Left hindlimb (tissue), 1 donor: Measurements from ENCODE around the gene MS4A4A.

ENCODE experiments used
- DNase-seq: peaks from one replicate; pipeline ENCODE4 v3.0.0-alpha.2; 2018

MS4A4A gene

DNA sequence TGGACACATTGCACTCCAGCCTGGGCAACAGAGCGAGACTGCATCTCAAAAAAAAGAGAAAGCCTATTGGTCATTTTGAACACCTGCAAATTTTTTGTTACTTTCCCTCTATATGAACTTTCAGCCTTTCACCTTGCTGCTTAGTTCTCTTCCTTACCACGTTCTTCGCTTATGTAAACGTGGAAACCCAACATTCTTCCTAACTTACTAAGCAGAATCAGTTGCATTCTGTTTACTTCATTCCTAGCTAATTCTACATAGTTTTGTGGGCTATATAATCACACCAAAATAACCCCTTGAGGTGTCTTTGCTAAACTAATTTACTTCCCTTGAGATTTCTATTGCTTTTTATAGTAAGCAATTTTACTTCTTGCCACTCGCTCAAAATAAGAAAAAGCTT lies 23.2 kb downstream of the MS4A4A start:
- DNase-seq, result no peak

DNA sequence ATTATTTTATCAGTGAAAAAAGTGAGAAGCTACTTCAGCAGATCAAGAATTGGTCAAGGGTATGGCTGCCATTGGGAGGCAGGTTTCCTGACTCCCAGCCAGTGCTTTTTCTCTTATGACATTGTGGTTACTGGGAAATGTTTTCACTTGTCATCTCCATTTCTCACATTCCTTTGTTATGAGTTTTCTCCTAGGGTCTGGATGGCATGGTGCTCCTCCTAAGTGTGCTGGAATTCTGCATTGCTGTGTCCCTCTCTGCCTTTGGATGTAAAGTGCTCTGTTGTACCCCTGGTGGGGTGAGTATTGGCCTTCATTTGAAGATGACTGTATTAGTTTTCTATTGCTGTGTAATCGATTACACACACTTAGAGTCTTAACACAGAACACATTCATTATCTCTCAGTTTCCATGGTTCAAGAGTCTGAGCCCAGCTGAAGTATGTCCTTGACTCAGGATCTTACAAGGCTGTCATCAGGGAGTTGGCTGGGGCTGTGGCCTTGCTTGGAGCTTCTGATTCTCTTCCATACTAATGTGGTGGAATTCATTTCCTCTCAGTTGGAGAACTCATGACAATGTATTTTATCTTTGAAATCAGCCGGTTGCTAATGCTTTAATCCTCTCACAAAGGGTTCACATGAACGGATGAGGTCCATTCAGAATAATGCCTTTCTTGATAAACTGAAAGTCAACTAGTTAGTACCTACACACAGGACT lies 25.6 kb downstream of the MS4A4A start:
- DNase-seq, result no peak

DNA sequence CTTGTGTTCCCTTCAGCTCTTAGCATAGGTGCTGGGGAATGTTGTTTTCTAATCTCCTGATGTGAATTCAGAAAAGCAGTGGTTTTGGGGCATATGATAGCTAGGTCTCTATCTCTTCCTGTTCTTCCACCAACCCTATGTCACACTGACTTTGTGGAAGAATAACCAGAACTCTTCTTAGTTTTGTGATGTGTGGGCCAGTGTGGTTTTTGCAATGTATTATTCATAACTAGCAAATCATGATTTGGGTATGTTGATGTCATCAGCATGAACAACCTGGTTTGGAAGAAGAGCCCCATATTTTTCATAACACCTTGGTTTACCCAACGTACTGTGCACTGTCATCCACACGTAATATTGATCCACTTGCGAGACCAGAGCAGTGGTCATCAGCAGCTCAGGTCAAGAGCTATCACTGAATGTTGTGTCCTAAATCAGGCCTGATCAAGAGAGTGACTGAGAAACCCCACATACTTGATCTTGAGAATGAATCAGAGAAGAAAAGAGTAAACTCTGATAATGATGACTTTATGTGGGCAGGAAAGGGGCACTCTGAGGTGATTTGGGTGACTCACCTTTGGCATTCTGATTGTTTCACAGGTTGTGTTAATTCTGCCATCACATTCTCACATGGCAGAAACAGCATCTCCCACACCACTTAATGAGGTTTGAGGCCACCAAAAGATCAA lies 27.2 kb downstream of the MS4A4A start:
- no peak for DNase-seq

- DNase-seq, result no peak
These were observed 30.0 kb downstream of the MS4A4A start for GRCh38 chr11:60310407-60310998.

- DNase-seq, result no peak
These were observed 34.3 kb downstream of the MS4A4A start for GRCh38 chr11:60314635-60315321.

DNA sequence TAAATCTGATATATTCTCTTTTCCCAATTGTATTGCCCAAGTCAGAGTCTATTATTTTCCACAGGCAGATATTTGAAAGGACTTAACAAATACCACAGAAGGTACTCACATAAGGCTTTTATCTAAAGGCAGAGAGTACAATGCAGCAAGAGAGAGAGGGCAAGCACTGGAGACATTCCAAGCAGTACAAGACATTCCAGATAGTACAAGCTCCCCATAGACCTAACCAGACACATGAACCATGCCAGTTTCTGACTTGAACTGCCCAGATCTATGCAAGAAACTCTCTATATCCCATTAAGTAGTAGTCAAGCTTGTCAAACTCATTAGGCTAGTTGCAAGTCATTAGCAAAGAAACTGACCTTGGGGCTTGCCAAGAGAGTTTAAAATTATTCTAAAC lies 35.4 kb downstream of the MS4A4A start:
- no peak for DNase-seq

DNA sequence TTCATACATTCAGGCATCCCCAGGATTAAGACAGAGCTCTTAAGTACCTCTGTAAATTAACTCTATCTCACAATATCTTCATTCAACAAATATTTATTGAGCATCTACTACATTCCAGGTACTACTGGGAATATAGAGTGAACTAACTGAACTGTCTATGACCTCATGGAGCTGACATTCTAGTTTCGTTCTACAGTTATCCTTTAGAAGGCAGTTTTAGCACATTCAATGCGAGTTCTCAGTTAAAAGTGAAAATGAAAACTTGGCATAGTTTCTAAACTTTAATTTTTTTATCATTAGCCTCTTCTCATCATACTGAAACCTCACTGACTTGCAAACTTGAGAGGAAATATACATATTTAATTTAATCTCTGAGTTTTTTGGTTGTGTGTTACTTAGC lies 35.9 kb downstream of the MS4A4A start:
- no peak for DNase-seq

DNA sequence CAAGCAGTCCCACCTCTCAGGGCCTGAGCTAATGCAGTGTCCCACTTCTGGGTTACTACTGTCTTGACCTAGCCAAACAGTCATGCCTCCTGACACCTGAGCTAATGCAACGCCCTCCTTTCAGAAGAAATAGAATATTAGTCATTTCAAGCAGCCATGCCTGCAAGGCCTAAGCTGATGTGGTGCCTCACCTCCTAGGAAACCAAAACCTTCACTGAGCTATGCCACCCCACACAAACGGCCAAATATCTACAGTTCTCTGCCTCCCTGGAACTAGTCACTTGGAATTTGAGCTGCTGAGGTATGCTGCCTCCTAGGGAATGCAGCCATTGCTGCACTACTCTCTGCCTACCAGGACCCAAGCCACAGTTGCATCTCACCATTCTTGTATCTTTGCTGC lies 38.3 kb downstream of the MS4A4A start:
- no peak for DNase-seq

- no peak for DNase-seq
These were observed 40.6 kb downstream of the MS4A4A start for GRCh38 chr11:60321051-60321450.

GRCh38 chr11:60326955-60327354 lies 46.5 kb downstream of the MS4A4A start, which contains the start of gene MS4A6E:
TSS of gene MS4A6E (plus strand) at chr11:60327255. CDS start at chr11:60334896, 7,641 bp downstream.
- no peak for DNase-seq

GRCh38 chr11:60328460-60328859 lies 48.0 kb downstream of the MS4A4A start:
- DNase-seq, result no peak

DNA sequence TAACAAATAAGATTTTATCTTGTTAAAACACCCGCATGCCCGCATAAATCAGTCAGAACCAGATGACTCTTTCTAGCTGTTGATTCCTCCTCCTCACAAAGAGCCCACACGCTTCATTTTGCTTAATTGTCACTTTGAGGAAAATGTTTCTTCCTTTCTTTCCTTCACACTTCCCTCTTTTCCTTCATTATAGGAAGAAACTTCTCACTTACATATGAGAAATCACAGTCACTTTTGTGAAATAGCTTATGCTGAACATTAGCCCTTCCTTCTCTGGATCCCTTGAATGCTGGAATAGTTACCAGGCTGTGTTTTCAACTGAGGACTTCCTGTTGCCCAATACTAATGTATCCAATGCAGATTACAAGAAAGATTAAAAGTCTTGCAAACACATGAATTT lies 52.4 kb downstream of the MS4A4A start:
- no peak for DNase-seq

DNA sequence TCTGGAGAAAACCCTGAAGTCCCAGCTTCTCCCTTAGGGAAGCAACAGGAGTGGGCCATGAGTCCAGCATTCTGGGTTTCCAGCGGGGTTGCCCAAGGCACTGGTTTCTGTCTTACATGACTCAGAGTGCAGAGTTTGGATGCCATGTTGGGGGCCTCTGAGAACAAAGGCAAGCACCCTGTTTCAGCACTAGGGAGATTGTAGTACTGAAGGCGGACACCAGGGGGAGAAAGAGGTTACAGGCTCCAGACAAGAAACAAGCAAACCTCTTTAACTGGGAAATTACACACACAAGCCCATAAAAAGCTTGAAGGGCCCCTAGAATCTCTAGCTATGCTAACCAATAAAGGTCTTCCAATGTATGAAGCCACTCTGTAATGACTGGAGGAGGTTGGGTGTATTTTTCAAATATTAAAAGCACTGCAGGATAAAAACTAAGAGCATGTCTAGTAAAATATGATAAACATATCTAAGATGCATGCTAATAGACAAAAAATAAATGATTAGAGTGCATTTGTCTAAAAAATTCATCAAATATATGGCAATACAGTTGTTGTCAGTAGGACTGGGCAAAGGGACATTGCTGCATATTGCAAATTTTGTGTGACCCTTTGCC lies 53.6 kb downstream of the MS4A4A start:
- peak; percentile 43 for DNase-seq

DNA sequence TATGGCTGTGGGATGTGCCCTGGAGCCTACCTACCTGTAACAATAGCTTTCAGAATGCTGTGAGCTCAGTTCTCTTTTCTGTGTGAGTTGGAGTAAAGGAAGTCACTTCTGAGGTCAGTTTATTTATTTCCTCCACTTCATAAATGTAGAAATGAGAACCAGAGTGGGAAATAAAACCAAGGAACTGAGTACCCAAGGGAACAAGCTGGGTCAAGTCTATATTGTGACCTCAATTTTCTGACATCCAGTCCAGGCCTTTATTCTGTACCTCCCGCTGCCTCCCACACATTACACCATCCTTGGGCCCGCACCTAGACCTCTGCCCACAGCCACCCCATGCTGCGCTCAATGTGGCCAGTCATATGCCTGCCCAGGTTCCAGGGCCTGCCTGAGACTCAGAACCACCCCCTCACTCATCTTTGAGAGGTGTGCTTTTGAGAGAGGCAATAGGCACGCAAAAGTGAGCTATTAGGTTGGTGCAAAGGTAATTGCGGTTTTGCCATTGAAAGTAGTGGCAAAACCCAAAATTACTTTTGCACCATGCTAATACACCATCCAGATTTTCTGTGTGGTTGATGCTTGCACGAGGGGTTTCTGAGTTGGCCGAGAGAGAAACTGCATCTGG lies 56.4 kb downstream of the MS4A4A start:
- no peak for DNase-seq

- DNase-seq, result no peak
These were observed 57.6 kb downstream of the MS4A4A start for GRCh38 chr11:60338053-60338452.

DNA sequence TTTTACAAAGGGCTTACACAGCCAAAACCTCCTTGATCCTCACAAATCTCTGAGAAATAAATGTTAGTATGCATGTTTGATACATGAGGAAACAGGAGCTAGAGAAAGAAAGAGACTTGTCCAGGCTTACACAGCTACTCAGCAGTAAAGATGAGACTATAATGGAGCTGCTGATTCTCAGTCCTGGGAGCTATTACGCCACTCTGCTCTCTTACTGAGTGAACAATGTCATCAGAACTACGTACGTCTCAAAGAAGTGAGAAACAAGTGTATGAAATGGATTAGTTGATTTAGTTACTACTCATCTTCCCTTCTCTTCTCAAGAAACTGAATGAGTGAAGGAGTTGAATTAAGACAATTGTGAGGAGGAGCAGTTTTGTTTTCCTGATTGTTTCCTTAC lies 58.9 kb downstream of the MS4A4A start:
- DNase-seq, result no peak

GRCh38 chr11:60343094-60343704 lies 62.7 kb downstream of the MS4A4A start:
- DNase-seq, result no peak

DNA sequence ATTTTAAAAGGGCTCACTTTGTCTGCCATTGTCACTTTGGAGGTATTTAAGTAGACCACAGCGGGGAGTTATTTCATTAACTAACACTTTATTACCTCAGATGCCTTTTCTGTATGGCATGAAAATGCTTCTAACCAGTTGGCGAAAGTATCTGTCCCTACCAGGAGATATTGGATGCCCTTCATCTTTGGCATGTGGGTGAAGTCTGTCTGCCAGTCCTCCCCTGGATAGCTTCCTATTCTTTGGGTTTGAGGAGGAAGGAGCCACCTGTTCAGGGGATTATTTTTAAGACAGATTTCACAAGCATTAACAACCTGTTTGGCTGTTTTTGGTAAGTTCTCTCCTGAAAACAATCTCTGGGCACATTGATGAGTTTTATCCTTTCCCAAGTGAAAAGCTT lies 63.7 kb downstream of the MS4A4A start:
- no peak for DNase-seq

DNA sequence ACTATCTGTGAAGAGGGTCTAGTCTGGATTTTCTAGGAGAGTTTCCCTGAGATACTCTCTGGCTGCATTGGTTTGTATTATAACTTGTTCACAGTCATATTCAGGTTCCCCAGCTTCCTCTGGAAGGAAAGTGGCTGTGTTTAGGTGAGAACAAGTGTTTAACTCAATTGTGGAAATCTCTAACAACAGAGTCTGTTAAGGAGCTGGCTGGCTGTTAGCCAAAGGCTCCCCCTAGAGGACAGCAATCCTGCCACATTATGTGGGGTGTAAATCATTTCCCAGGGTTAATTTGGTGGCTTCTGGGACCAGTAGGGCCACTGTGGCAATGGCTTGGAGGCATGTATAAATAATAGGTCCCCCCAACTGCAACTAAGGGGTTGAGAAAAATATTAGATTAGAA lies 65.0 kb downstream of the MS4A4A start:
- DNase-seq, result no peak

GRCh38 chr11:60347084-60347797 lies 66.8 kb downstream of the MS4A4A start:
- DNase-seq, result no peak

GRCh38 chr11:60348116-60348515 lies 67.7 kb downstream of the MS4A4A start:
- DNase-seq, result no peak

DNA sequence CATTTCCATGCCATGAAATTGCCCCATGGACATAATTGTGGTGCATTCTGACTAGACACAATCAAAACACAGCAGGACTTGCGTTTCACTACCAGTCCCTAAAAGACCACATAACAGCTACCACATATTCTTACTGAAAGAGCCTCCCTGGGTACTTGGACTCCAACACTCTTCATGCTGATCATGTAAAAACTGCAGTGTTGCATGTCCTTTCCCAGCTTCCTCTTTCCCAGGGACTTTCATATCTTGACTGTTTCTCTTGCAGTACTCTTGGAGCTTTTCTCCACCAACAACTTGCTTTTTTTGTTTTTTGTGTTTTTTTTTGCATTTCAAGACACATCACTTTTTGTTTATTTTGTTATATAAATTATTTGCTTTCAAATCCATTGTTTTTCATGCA lies 69.5 kb downstream of the MS4A4A start:
- no peak for DNase-seq
